Activated CD4-positive, alpha-beta T cell treated with anti-CD3 and anti-CD28 coated beads for 1 hour (primary cell): ENCODE measurements around the gene ABCA9.
"Not testable (repeated sequence)": the region's sequence is repeated elsewhere in the genome, so short reads cannot be mapped to it uniquely, and the experiment has no call there.

ENCODE experiments used
- DNase-seq: peaks from one replicate; pipeline ENCODE4 v3.0.0-alpha.2; 2020

Gene ABCA9

GRCh38 chr17:68944435-68945035 is 116.2 kb downstream of the ABCA9 start:
- DNase-seq, result no peak

- not testable (repeated sequence) for DNase-seq
Observed at GRCh38 chr17:68943812-68944182, 116.9 kb downstream of the ABCA9 start.

- DNase-seq, result no peak
Observed at GRCh38 chr17:68943123-68943811, 117.5 kb downstream of the ABCA9 start.

GRCh38 chr17:68942389-68942788 is 118.3 kb downstream of the ABCA9 start:
- no peak for DNase-seq

GRCh38 chr17:68941761-68942160 is 119.0 kb downstream of the ABCA9 start:
- DNase-seq, result no peak

GRCh38 chr17:68939195-68939594 is 121.5 kb downstream of the ABCA9 start:
- no peak for DNase-seq

GRCh38 chr17:68937890-68938514 is 122.7 kb downstream of the ABCA9 start:
- DNase-seq, result no peak

- no peak for DNase-seq
Observed at GRCh38 chr17:68927516-68927915, 133.2 kb downstream of the ABCA9 start.

- no peak for DNase-seq
Observed at GRCh38 chr17:68924793-68925720, 135.7 kb downstream of the ABCA9 start.
